Measurements from ENCODE around the gene ZNRF2.

- no peak for TF ChIP-seq CTCF (conservative IDR thresholded peaks at IDR 0.05)
- no peak for TF ChIP-seq ZFX (IDR thresholded peaks at IDR 0.05)
These were observed 31.3 kb upstream of the ZNRF2 start for GRCh38 chr7:30252885-30253795.

All from C4-2B (cell line).